ENCODE measurements around the gene TENM3.
"Not testable (repeated sequence)": the region's sequence is repeated elsewhere in the genome, so short reads cannot be mapped to it uniquely, and the experiment has no call there.

TENM3 gene

DNA sequence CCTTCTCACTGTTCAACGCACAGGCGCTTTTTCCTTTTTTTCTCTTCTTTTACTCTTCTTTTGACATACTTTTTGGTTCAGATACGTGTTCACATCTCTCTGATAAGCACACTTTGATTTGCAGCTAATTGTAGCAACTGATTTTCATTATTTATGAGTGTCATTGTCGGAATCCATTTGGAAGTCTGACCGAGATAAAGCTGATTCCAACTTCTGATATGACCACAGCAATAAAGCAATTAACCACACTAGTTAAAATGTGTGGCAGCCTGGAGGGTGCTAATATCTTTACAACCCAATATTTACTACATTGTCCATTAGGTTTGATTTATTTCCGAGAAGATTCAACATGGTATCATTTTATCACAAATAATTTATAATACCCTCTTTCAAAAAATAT, 101.8 kb downstream of the TENM3 start:
- no peak for DNase-seq

DNA sequence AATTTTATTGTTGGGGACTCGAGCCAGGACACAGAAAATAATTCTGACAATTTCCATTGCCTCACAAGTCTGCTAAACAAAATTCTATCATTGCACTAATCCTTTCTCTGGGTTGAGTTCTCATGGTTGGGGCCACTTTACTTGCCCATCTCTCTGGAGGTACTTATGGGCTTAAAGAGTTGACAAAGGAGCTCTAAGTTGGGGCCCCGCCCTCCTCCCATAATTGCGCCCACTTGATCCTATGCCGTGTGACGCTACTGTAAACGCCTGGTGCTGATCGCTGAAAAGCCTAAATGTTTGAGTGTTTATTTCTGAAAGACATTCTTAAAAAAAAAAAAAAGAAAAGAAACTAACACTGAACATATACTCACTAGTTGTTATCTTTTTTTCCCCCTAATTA, 103.0 kb downstream of the TENM3 start:
- no peak for DNase-seq

GRCh38 chr4:182346675-182347375, 103.6 kb downstream of the TENM3 start:
- DNase-seq: no peak

GRCh38 chr4:182348779-182349326, 105.7 kb downstream of the TENM3 start:
- DNase-seq: no peak

- no peak for DNase-seq
Measured at GRCh38 chr4:182350041-182350440, 106.8 kb downstream of the TENM3 start.

DNA sequence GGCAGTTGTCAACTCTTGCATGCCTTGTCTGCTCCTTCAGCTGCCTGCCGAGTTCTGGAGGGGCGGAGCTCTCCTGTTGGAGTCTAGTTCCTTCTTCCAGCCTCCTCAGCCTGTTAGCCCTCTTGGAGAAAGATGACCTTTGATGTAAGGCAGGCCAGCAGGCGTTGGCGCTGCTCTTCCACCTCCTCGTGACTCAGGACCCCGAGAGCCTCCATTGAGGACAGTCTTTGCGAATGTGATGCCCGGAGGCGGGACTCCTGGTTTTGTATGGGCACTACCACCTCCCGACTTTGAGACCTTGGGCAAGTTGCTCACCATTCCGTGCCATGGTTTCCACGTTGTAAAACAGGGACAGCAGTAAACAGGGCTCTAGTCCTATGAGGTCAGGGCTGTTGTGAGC, 108.3 kb downstream of the TENM3 start:
- DNase-seq: no peak

DNA sequence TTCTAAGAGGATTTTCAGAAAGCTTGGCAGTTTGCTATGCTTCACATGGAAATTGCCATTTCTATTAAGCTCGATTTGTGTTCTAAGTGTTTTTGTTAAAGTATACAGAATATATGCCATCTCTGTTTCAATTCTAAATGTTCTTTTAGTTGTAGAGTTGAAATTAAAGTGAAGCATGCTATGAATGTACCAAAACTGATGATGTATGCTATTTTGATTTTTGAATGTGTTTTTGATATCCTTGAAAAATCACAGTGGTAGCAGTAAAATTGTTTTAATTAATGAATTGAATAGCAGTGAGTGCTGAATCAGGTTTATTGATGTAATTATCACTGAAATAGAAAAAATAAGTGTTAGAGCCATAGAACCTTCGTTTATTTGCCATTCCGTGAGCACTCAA, 110.9 kb downstream of the TENM3 start:
- no peak for DNase-seq

DNA sequence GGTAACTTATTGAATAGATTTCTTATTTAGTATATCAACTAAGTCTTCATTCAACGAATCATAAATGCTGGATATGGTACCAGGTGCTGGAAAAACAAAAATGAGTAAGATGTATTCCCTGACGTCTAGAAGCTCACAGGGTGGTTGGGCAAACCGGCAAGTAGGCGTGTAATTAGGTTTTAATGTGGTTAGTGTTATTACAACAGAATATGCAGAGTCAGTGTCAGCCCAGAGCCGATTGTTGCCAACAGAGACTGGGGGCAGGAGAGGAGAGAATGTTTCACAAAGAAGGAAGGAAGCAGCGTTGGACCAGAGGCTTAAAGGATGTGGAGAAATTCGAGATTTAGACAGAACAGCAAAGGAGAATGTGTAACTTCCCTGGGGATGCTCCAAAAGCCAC, 111.7 kb downstream of the TENM3 start:
- DNase-seq: no peak

GRCh38 chr4:182367153-182367552, 124.0 kb downstream of the TENM3 start:
- DNase-seq: no peak

DNA sequence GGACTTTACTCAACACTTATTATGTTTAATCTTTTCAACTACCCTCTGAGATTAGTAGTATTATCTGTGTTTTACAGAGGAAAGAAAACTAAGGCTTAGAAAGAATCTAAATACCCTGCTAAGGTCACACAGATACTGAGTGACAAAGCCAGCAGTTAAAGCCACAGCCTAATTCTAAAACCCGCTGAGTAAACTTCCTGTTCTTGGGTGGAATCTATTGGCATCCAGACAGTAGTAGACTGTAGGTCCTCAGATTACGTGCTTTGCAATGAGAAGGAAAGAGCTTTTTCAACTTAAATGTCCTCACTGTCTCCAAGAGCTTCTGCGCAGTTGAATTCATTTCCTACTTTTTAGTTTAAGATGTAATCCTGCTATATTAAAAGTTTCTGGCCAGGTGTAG, 126.0 kb downstream of the TENM3 start:
- no peak for DNase-seq

DNA sequence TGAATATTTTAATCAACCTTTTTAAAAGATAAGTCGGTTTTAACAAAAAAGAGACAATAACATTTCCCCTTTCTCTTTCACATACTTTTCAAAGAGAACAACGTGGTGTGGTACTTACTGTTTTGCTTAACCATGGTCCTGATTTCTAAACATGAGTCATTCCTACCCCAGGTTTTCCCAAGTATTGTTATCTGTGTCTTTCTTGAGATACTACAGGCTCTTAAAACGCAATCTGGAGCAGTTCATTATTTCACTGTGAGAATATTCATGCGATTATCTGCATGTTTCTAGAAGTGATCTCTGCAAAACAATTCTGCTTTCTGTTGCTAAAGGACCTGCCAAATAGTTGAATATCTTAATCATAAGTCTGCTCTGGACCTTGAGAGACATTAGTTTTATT, 127.3 kb downstream of the TENM3 start:
- no peak for DNase-seq

DNA sequence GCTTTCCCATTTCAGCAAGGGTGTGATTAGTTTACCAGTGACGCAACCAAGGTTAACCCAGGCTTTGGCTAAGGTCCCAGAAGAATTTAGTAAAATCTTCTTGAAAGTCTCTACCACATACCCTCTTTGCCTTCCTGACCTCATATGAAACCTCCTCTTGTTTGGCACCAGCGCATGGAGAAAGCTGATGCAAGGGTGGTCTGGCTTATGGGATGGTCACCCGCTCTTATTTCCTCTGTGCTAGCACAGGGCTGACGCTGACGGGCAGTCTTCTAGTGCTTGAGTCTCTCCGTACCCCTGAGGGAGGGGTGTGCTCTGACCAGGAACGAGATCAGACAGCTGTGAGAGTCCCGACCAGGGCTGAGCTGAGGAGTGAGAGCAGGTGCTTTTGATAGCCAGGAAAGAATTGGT, 137.6 kb downstream of the TENM3 start:
- DNase-seq: no peak

GRCh38 chr4:182382941-182383340, 139.7 kb downstream of the TENM3 start:
- DNase-seq: no peak

GRCh38 chr4:182384631-182385091, 141.5 kb downstream of the TENM3 start:
- no peak for DNase-seq

DNA sequence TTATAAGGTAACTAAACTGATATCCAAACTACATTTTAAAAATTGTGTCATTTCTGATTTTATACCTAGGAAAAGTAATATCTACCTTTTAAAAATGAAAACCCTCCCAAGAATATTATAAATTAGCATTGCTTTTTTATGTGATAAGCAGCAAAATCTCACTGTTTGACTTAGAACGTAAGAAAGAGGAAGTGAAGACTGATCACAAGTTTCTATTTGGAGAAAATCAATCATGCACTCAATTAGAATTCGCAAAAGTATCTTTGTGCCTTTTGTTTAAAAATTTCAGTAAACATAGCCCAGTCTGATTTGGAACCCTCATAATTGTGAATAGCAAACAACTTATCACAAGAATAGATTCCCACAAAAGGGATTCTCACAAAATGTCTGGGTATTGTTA, 142.7 kb downstream of the TENM3 start:
- no peak for DNase-seq

- DNase-seq: not testable (repeated sequence)
Measured at GRCh38 chr4:182386576-182386975, 143.4 kb downstream of the TENM3 start.

- DNase-seq: no peak
Measured at GRCh38 chr4:182391111-182391684, 148.0 kb downstream of the TENM3 start.

DNA sequence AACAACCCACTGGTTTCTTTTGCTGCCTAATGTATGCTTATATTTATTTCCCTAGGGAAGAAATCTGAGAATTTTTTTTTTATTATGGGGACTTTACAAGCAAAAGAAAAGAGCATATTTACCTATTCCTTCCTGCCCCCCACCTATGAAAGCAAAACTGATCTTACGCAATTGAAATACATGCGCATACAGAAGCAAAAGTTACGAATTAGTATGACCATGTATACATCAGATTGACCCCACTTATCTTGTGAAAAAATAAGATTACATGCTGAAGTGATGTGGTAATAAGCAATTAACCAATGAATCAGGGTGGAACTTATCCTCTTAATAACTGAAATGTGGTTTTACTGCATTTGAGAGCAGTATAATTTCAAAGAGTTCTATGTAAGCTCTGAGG, 151.0 kb downstream of the TENM3 start:
- no peak for DNase-seq

- no peak for DNase-seq
Measured at GRCh38 chr4:182400081-182400480, 156.9 kb downstream of the TENM3 start.

DNA sequence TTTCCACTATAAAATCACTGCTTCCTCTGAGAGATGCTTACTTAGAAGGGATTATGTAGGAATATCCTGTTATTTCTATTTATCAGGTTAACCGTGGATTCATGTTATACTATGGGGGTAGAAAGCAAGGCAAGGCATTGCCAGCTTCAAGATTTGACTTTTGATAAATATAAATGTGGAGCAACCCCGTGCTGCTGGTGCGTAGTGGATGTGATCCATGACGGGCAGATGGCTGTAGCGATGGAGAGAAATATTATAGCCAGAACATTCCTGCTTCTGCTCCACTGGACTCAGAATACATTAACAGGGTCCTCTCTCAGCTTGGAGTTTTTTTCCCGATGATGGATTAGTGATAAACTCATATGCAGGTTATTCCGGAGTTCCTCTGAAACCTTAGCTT, 157.6 kb downstream of the TENM3 start:
- DNase-seq: no peak

DNA sequence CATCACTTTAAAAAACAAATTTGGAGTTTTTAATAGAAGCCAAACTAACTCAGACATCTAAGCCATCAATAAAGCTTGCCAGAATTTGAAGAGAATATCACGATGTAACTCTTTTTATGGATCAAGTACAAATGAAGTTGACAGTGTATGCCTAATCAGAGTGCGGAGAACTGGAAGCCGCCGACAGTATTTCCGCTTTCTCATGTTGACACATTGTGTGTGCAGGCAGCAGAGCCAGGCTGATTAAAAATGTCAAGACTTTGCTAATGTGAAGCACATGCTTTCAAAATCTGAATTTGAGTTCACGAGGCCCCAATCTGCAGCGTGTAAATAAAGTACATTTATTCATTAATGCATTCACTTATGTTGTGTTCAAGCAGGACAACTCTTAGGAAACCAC, 161.2 kb downstream of the TENM3 start:
- no peak for DNase-seq

GRCh38 chr4:182405087-182405486, 161.9 kb downstream of the TENM3 start:
- DNase-seq: no peak

DNA sequence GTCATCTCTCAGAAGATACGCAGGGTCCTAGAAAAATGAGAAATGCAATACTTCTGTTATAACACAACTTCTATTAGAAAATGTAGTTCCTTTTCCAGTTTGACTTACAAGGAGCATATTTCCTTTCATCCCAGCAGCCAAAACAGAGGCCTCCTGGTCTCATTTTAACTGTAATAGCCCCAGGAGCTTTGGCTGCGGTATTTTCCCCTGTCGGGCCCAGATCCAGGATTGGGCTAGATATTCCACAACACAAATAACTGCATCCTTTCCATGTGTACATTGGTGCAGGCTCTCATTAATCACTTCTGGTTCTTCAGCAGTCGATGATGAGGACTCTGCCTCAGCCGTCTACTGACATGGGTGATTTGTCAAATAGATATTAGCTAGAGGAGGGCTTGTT, 166.1 kb downstream of the TENM3 start:
- no peak for DNase-seq

- DNase-seq: no peak
Measured at GRCh38 chr4:182411391-182411790, 168.2 kb downstream of the TENM3 start.

- no peak for DNase-seq
Measured at GRCh38 chr4:182413550-182413949, 170.3 kb downstream of the TENM3 start.

Data from NCI-H2081 treated with DMSO at 0.1 percent for 48 hours (cell line).